Astrocyte (in vitro differentiated cells and primary cell): ENCODE results near the gene DNAAF5.
"Not testable (repeated sequence)": the region's sequence is repeated elsewhere in the genome, so short reads cannot be mapped to it uniquely, and the experiment has no call there.

Experiments used
- CTCF ChIP-seq: IDR thresholded peaks from 2 replicates; pipeline ENCODE4 v1.5.1; 2011; ENCODE audit warnings: low read depth, mild to moderate bottlenecking, inconsistent platforms, low read length, moderate library complexity; ENCODE audit not compliant: insufficient read depth
- EZH2 ChIP-seq: IDR thresholded peaks from 2 replicates; pipeline ENCODE4 v1.6.1; 2012; ENCODE audit warnings: mild to moderate bottlenecking, low read length, inconsistent platforms; ENCODE audit not compliant: insufficient read depth

- not testable (repeated sequence) for TF ChIP-seq CTCF, EZH2
Measured at GRCh38 chr7:744128-744520, 17.6 kb downstream of the DNAAF5 start.
